Peyer's patch (tissue), 4 donors: ENCODE results near the gene BAZ1B. TPM values are rescaled to one million over a fixed set of nuclear protein-coding genes. Genes with fewer than 3 reads are reported as not detected.
"Not testable (repeated sequence)": the region's sequence is repeated elsewhere in the genome, so short reads cannot be mapped to it uniquely, and the experiment has no call there.

Experiments
- DNase-seq, 3 donors: peaks; one replicate each; pipeline ENCODE4 v3.0.0-alpha.2; 2017 to 2019
- H3K27ac ChIP-seq, 4 donors: fragments of 200-600 bp; sonication (generic); one replicate each; pipeline ENCODE4 v1.5.1; 2016 to 2019
- H3K27me3 ChIP-seq, 2 donors: fragments of 200-600 bp; sonication (generic); one replicate each; pipeline ENCODE4 v1.5.1; 2019
- H3K36me3 ChIP-seq, 3 donors: fragments of 200-600 bp; sonication (generic); one replicate each; pipeline ENCODE4 v1.5.1; 2016 to 2019
- H3K4me1 ChIP-seq, 4 donors: fragments of 200-600 bp; sonication (generic); one replicate each; pipeline ENCODE4 v1.5.1; 2016 to 2019
- H3K4me3 ChIP-seq, 4 donors: fragments of 200-600 bp; sonication (generic); 1 replicate in 3 of 4; 2 replicates in 1 of 4; pipeline ENCODE4 v1.5.1; 2016 to 2019; ENCODE audit warnings: mild to moderate bottlenecking in 1 of 4
- H3K9me3 ChIP-seq, 4 donors: fragments of 200-600 bp; sonication (generic); one replicate each; pipeline ENCODE4 v1.5.1; 2016 to 2019; ENCODE audit warnings: mild to moderate bottlenecking in 1 of 4
- CTCF ChIP-seq, 6 experiments: fragments of 450-650 bp in 4 of 6; fragments of 200-600 bp in 2 of 6; sonication (generic) in 1 of 6; IDR thresholded peaks; one replicate each; pipeline ENCODE4 v1.5.1; 2017 to 2019; ENCODE audit warnings: antibody characterized with exemption in 6 of 6, mild to moderate bottlenecking in 3 of 6, moderate library complexity in 1 of 6
- POLR2A ChIP-seq, 2 donors: fragments of 450-650 bp; IDR thresholded peaks; one replicate each; pipeline ENCODE4 v1.5.1; 2017; ENCODE audit warnings: antibody characterized with exemption in 2 of 2, mild to moderate bottlenecking in 2 of 2, moderate library complexity in 2 of 2
- total RNA-seq, 4 donors: library from RNA; depleted of rRNA; stranded (reverse); fragments of >200 nt; gene quantifications; one replicate each; pipeline ENCODE4 v1.1.0, GENCODE V29; 2016

Gene BAZ1B
- total RNA-seq, 4 donors from 2014 or later: 38.6 to 162 (median 52.6) TPM

DNA sequence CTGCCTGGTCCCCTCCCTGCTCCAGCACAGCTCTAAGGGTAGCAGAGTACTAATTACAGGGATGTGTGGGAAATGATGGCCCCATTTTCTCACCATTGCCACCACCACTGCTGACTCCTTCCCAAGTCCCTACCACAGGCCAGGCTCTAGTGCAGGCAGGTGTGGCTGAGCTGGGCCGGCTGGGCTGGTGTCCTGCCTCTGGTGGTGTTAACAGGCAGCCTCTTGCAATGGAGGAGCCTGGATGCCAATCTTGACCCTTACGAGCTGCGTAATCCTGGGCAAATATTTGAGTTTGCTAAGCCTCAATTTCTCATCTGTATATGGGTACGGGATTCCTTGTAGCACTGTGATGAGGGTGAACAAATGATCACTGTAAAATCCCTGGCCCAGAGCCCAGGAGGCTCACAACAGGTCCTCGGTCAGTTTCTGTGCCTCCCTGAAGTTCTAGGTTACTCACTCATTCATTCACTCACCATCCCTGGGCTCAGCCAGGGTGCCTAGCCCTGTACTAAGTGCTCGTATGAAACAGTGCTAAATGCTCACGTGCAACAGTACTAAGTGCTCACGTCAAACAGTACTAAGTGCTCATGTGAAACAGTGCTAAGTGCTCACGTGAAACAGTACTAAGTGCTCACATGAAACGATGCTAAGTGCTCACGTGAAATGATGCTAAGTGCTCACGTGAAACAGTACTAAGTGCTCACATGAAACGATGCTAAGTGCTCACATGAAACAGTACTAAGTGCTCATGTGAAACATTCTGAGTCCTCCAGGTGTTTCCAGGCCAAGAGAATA, 90.9 kb downstream of the BAZ1B start:
- Histone ChIP-seq H3K27me3 (no peaks in the 10 kb centered on the region), H3K4me1 (peaks cover 0 to 5% (median 0%) of the 10 kb centered on the region in 4 donors), H3K4me3 (no peak overlapping the region), H3K36me3 (no peaks in the 10 kb centered on the region), H3K27ac (no peak overlapping the region), H3K9me3 (peaks cover 0 to 9% (median 0%) of the 10 kb centered on the region in 4 donors)
- TF ChIP-seq POLR2A (IDR thresholded peaks at IDR 0.05) (no peak), CTCF (IDR thresholded peaks at IDR 0.05) (no peak)
- no peak for DNase-seq

DNA sequence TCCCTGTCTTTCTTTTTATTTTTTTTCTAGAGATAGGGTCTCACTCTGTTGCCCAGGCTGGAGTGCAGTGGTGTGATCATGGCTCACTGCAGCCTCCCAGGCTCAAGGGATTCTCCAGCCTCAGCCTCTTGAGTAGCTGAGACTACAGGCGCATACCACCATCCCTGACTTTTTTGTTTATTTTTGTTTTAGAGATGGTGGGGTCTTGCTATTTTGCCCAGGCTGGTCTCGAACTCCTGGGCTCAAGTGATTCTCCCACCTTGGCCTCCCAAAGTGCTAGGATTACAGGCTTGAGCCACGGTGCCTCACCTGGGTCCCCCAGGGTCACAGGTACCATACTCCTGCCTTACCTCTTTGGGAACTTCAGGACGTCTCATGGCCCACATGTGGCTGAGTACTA, 91.6 kb downstream of the BAZ1B start:
- H3K27me3 ChIP-seq, H3K4me1 ChIP-seq, H3K4me3 ChIP-seq, H3K9me3 ChIP-seq, H3K36me3 ChIP-seq, DNase-seq, H3K27ac ChIP-seq: not testable (repeated sequence)

DNA sequence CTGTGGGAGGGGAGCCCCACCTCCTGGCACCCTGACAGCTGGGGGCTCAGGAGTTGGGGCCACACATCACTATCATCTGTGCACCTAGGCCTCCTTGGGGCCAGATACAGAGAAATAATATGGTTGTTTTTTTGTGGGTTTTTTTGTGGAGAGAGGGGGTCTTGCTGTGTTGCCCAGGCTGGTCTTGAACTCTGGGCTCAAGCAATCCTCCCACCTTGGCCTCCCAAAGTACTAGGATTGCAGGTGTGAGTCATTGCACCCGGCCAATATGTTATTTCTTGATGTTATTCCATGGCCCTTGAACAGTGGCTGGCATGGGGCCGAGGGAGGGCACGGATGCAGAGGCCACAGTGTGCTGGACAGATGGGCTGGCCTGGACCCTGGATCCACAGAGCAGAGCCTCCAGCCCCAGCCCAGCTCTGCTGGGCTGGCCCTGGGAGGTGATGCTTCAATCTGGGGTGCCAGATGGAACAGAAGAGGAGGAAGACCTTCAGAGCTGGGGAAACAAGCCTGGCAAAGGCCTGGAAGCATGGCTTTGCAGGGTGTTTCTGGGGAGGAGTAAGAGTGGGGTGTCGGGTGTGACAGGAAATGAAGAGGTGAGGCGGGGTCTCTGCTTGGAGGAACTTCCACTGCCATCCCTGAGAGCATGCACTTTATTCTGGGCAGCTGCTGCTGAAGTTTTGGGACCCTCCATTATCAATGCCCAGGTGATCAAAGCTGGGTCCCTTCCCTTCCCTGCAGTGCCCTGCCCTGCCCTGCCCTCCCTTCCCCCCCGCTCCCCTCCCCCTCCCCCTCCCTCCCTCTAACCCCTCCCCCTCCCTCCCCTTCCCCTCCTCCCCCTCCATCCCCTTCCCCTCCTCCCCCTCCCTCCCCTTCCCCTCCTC, 92.2 kb downstream of the BAZ1B start:
- H3K9me3 ChIP-seq: peaks cover 0 to 9% (median 0%) of the 10 kb centered on the region in 4 donors
- no peak for DNase-seq
- H3K27me3 ChIP-seq: no peaks in the 10 kb centered on the region
- H3K27ac ChIP-seq: no peak overlapping the region
- H3K36me3 ChIP-seq: no peaks in the 10 kb centered on the region
- no peak overlapping the region for H3K4me3 ChIP-seq
- H3K4me1 ChIP-seq: peaks cover 0 to 5% (median 0%) of the 10 kb centered on the region in 4 donors
- TF ChIP-seq POLR2A (IDR thresholded peaks at IDR 0.05): no peak

GRCh38 chr7:73429215-73429614, 92.9 kb downstream of the BAZ1B start:
- no peak overlapping the region for H3K4me3 ChIP-seq
- no peak for DNase-seq
- H3K27me3 ChIP-seq: no peaks in the 10 kb centered on the region
- no peaks in the 10 kb centered on the region for H3K36me3 ChIP-seq
- no peak for TF ChIP-seq POLR2A (IDR thresholded peaks at IDR 0.05)
- TF ChIP-seq CTCF (IDR thresholded peaks at IDR 0.05): no peak
- peaks cover 0 to 5% (median 0%) of the 10 kb centered on the region in 4 donors for H3K4me1 ChIP-seq
- no peak overlapping the region for H3K27ac ChIP-seq
- peaks cover 0 to 6% (median 0%) of the 10 kb centered on the region in 4 donors for H3K9me3 ChIP-seq

DNA sequence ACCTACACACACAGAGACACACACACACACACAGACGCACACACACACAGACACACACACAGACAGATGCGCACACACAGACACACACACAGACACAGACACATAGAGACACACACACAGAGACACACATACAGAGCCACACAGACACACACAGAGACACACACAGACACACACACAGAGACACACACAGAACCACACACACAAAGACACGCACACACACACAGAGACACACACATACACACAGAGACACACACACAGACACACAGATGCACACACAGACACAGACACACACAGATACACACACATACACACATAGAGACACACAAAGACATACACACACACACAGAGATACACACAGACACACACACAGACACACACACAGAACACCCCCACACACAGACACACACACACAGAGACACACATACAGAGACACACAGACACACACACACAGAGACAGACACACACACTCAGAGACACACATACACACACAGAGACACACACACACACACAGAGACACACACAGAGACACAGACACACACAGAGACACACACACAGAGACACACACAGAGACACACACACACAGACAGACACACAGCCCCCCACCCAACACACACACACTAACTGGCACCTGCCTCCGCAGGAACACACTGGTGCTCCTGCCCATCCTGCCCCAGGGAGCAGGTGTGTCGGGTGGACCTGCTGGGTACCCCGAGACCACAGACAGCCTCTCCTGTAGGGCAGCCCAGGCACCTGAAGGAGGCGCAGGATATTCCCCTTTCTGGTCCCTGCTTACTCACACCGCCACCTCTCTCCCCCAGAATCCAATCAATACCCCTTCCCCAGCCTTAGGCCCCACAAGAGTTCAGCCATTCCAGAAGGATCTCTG, 93.9 kb downstream of the BAZ1B start:
- H3K27ac ChIP-seq: no peak overlapping the region
- H3K9me3 ChIP-seq: no peaks in the 10 kb centered on the region
- H3K27me3 ChIP-seq: no peaks in the 10 kb centered on the region
- no peak for TF ChIP-seq CTCF (IDR thresholded peaks at IDR 0.05)
- no peak for TF ChIP-seq POLR2A (IDR thresholded peaks at IDR 0.05)
- H3K36me3 ChIP-seq: no peaks in the 10 kb centered on the region
- H3K4me3 ChIP-seq: no peak overlapping the region
- peaks cover 0 to 6% (median 0%) of the 10 kb centered on the region in 4 donors for H3K4me1 ChIP-seq
- DNase-seq: no peak

- no peaks in the 10 kb centered on the region for H3K9me3 ChIP-seq
- TF ChIP-seq POLR2A (IDR thresholded peaks at IDR 0.05) (no peak), CTCF (IDR thresholded peaks at IDR 0.05) (no peak)
- DNase-seq: no peak
- H3K27me3 ChIP-seq: no peaks in the 10 kb centered on the region
- H3K4me3 ChIP-seq: no peak overlapping the region
- H3K27ac ChIP-seq: no peak overlapping the region
- H3K4me1 ChIP-seq: peaks cover 0 to 6% (median 0%) of the 10 kb centered on the region in 4 donors
- H3K36me3 ChIP-seq: no peaks in the 10 kb centered on the region
Observed at GRCh38 chr7:73426016-73426415, 96.1 kb downstream of the BAZ1B start.
